ENCODE results near the gene ACVR1B. TPM values are rescaled to one million over a fixed set of nuclear protein-coding genes. Genes with fewer than 3 reads are reported as not detected.

Gene ACVR1B
- total and polyA plus RNA-seq, 11 donors: 7.4 to 19.8 (median 11.6) TPM

GRCh38 chr12:51907856-51908425, 43.6 kb upstream of the ACVR1B start:
- DNase-seq: peak in 2 of 5 donors; percentile 13 to 19
- 45 to 66% (median 58%) methylated on average over 5 to 7 of the region's 7 CpGs for WGBS, 4 donors
- no peak for TF ChIP-seq POLR2A (IDR thresholded peaks at IDR 0.05)
- no peak for TF ChIP-seq CTCF (IDR thresholded peaks at IDR 0.05)
- no peaks in the 10 kb centered on the region for H3K9me3 ChIP-seq
- peaks cover 6 to 85% (median 74%) of the 10 kb centered on the region in 12 donors for H3K4me1 ChIP-seq
- H3K27ac ChIP-seq: peak overlapping the region; percentile 87 to 98 (median 94)
- peak overlapping the region; percentile 53 to 90 (median 70) for H3K4me3 ChIP-seq
- H3K36me3 ChIP-seq: peaks cover 0 to 5% (median 0%) of the 10 kb centered on the region in 9 donors
- H3K27me3 ChIP-seq: peaks cover 0 to 22% (median 5%) of the 10 kb centered on the region in 9 donors
- intact Hi-C loops (cut with DNase I): loop anchor here in 2 of 10 donors (5.0 to 10.0 kb wide), 2 partner anchors 114 to 177 kb away; no protein-coding TSS in a partner anchor
- no peak for ATAC-seq

- intact Hi-C loops (cut with DNase I): loop anchor here in 2 of 10 donors (5.0 to 10.0 kb wide), 2 partner anchors 113 to 176 kb away; no protein-coding TSS in a partner anchor
- Histone ChIP-seq H3K9me3 (no peaks in the 10 kb centered on the region), H3K36me3 (peaks cover 0 to 6% (median 0%) of the 10 kb centered on the region in 9 donors), H3K27ac (peak overlapping the region in 10 of 12 donors; percentile 4 to 98 (median 92)), H3K27me3 (peaks cover 0 to 22% (median 5%) of the 10 kb centered on the region in 9 donors), H3K4me1 (peaks cover 6 to 96% (median 83%) of the 10 kb centered on the region in 12 donors), H3K4me3 (peak overlapping the region in 10 of 12 donors; percentile 61 to 90 (median 71))
- TF ChIP-seq POLR2A (IDR thresholded peaks at IDR 0.05): no peak
- no peak for TF ChIP-seq CTCF (IDR thresholded peaks at IDR 0.05)
- ATAC-seq (no peak), DNase-seq (peak in 1 of 5 donors; percentile 26)
- 77 to 84% (median 78%) methylated on average over 9 of the region's 9 CpGs for WGBS, 4 donors
These were observed 42.5 kb upstream of the ACVR1B start for GRCh38 chr12:51908876-51909592.

- Histone ChIP-seq H3K9me3 (no peaks in the 10 kb centered on the region), H3K36me3 (peaks cover 0 to 15% (median 5%) of the 10 kb centered on the region in 9 donors), H3K27me3 (peaks cover 0 to 22% (median 5%) of the 10 kb centered on the region in 9 donors), H3K4me1 (peaks cover 6 to 91% (median 77%) of the 10 kb centered on the region in 12 donors), H3K4me3 (peak overlapping the region in 9 of 12 donors; percentile 1 to 72 (median 35)), H3K27ac (peak overlapping the region; percentile 31 to 95 (median 78))
- no peak for ATAC-seq
- 52 to 70% (median 60%) methylated on average over 6 of the region's 6 CpGs for WGBS, 4 donors
- no peak for TF ChIP-seq POLR2A (IDR thresholded peaks at IDR 0.05)
- intact Hi-C loops (cut with DNase I): no loop called here
- DNase-seq: no peak
These were observed 41.3 kb upstream of the ACVR1B start for GRCh38 chr12:51910168-51910567.

GRCh38 chr12:51910691-51911090, 40.8 kb upstream of the ACVR1B start:
- Histone ChIP-seq H3K4me3 (peak overlapping the region in 9 of 12 donors; percentile 1 to 72 (median 35)), H3K4me1 (peaks cover 6 to 86% (median 72%) of the 10 kb centered on the region in 12 donors), H3K27ac (peak overlapping the region; percentile 31 to 95 (median 78)), H3K9me3 (no peaks in the 10 kb centered on the region), H3K36me3 (peaks cover 0 to 20% (median 11%) of the 10 kb centered on the region in 9 donors), H3K27me3 (peaks cover 0 to 22% (median 5%) of the 10 kb centered on the region in 9 donors)
- intact Hi-C loops (cut with DNase I): no loop called here
- 26 to 71% (median 51%) methylated on average over 2 to 3 of the region's 3 CpGs for WGBS, 4 donors
- ATAC-seq: peak in 1 of 4 donors; percentile 20
- no peak for TF ChIP-seq POLR2A (IDR thresholded peaks at IDR 0.05)
- TF ChIP-seq CTCF (IDR thresholded peaks at IDR 0.05): no peak
- peak in 1 of 5 donors; percentile 44 for DNase-seq

Measured in heart left ventricle (tissue), 16 donors.